Endometrial microvascular endothelial cells (primary cell): ENCODE data around the gene MRGPRG. TPM values are rescaled to one million over a fixed set of nuclear protein-coding genes. Genes with fewer than 3 reads are reported as not detected.

Source experiments
- in situ Hi-C: cut with HindIII; loops from 2 replicates; pipeline ENCODE4 v1.10.0; 2017; ENCODE audit warnings: low sequenced_read_pairs, low pct_unique_long_range_greater_than_20kb; ENCODE audit errors: inconsistent ontology term
- total RNA-seq: library from RNA; depleted of rRNA; stranded (reverse); fragments of >200 nt; gene quantifications from one replicate; pipeline ENCODE4 v1.2.3, GENCODE V29; 2015; ENCODE audit errors: inconsistent ontology term

MRGPRG gene
- total RNA-seq, 1 donor from 2014 or later, result not detected

GRCh38 chr11:3226846-3227567 is 8.4 kb upstream of the MRGPRG start:
- in situ Hi-C loops, result no loop called here

- in situ Hi-C loops, result no loop called here
Observed at GRCh38 chr11:3225826-3226750, 7.5 kb upstream of the MRGPRG start.

GRCh38 chr11:3225159-3225758 is 6.6 kb upstream of the MRGPRG start:
- in situ Hi-C loops, result no loop called here

- in situ Hi-C loops, result no loop called here
Observed at GRCh38 chr11:3224401-3225057, 5.9 kb upstream of the MRGPRG start.

GRCh38 chr11:3223932-3224381 is 5.3 kb upstream of the MRGPRG start:
- in situ Hi-C loops, result no loop called here

- in situ Hi-C loops, result no loop called here
Observed at GRCh38 chr11:3222941-3223915, 4.6 kb upstream of the MRGPRG start.

- in situ Hi-C loops, result no loop called here
Observed at GRCh38 chr11:3222003-3222855, 3.6 kb upstream of the MRGPRG start.

- in situ Hi-C loops, result no loop called here
Observed at GRCh38 chr11:3221408-3222002, 2.9 kb upstream of the MRGPRG start.

- in situ Hi-C loops, result no loop called here
Observed at GRCh38 chr11:3220521-3221407, 2.2 kb upstream of the MRGPRG start.

GRCh38 chr11:3220101-3220500 is 1.5 kb upstream of the MRGPRG start:
- in situ Hi-C loops, result no loop called here

- in situ Hi-C loops, result no loop called here
Observed at GRCh38 chr11:3219281-3219892, 774 bp upstream of the MRGPRG start.

GRCh38 chr11:3217818-3218482 is 663 bp downstream of the MRGPRG start:
- in situ Hi-C loops, result no loop called here

GRCh38 chr11:3216027-3216525 is 2.5 kb downstream of the MRGPRG start:
- in situ Hi-C loops, result no loop called here

GRCh38 chr11:3215346-3216026 is 3.1 kb downstream of the MRGPRG start:
- in situ Hi-C loops, result no loop called here

- in situ Hi-C loops, result no loop called here
Observed at GRCh38 chr11:3214420-3214699, 4.3 kb downstream of the MRGPRG start.
